H1 (cell line): ENCODE data around the gene CPLANE1. TPM values are rescaled to one million over a fixed set of nuclear protein-coding genes. Genes with fewer than 3 reads are reported as not detected.

Experiments
- CHD1 ChIP-seq: IDR thresholded peaks from 2 replicates; pipeline ENCODE4 v1.6.1; 2012; ENCODE audit warnings: low read depth, low read length, improper control_type of control experiment
- HDAC2 ChIP-seq, 2 experiments: fragments of 300-600 bp in 1 of 2; sonication (generic) in 1 of 2; IDR thresholded peaks; 2 replicates each; pipeline ENCODE4 v1.6.1; 2011 to 2012; ENCODE audit warnings: low read depth in 2 of 2, low read length in 2 of 2, mild to moderate bottlenecking in 2 of 2, moderate library complexity in 2 of 2, borderline replicate concordance in 1 of 2, inconsistent platforms in 1 of 2
- KDM4A ChIP-seq: IDR thresholded peaks from one replicate; pipeline ENCODE4 v1.7.1; 2012; ENCODE audit warnings: low read depth, mild to moderate bottlenecking, moderate library complexity, low read length, inconsistent platforms; ENCODE audit not compliant: severe bottlenecking
- SAP30 ChIP-seq: fragments of 300-600 bp; sonication (generic); IDR thresholded peaks from 2 replicates; pipeline ENCODE4 v1.7.1; 2012; ENCODE audit warnings: low read length, moderate library complexity, mild to moderate bottlenecking, inconsistent platforms; ENCODE audit not compliant: insufficient read depth, insufficient replicate concordance
- SUZ12 ChIP-seq: fragments of 200-600 bp; sonication (generic); IDR thresholded peaks from 2 replicates; pipeline ENCODE4 v1.6.1; 2012; ENCODE audit warnings: mild to moderate bottlenecking, inconsistent platforms, low read length, moderate library complexity, mixed read lengths
- TBP ChIP-seq: IDR thresholded peaks from 2 replicates; pipeline ENCODE4 v1.6.1; 2011; ENCODE audit warnings: low read depth, low read length, improper control_type of control experiment
- TCF12 ChIP-seq: IDR thresholded peaks from 2 replicates; pipeline ENCODE4 v1.6.1; 2011; ENCODE audit warnings: low read depth, mild to moderate bottlenecking, low read length
- polyA plus RNA-seq, 7 experiments: library from polyadenylated mRNA; depleted of rRNA in 3 of 7; stranded (reverse) in 5 of 7; unstranded in 2 of 7; fragments of >200 nt in 5 of 7; fragments of 200-250 nt in 2 of 7; gene quantifications; 1 replicate in 5 of 7; 2 replicates in 1 of 7; 4 replicates in 1 of 7; pipeline versions ENCODE4 v1.2.1 to v1.2.3, GENCODE V29; 2011 to 2013; ENCODE audit warnings: missing spikeins in 2 of 7, mixed read lengths in 2 of 7
- total RNA-seq: library from RNA; stranded (reverse); fragmentation: NEBNext Ultra II Directional; extraction: Animal tissue kit (Norgen Biotek cat#: 25700); gene quantifications from 2 replicates; pipeline ENCODE4 v1.2.1, GENCODE V29; 2021
- TF ChIP-seq, protein P1 (sequence below): IDR thresholded peaks from 2 replicates; pipeline ENCODE4 v1.6.1; 2012; ENCODE audit warnings: low read length, inconsistent platforms
- TF ChIP-seq, protein P2 (sequence below): IDR thresholded peaks from 2 replicates; pipeline ENCODE4 v1.6.1; 2011; ENCODE audit warnings: low read length, improper control_type of control experiment

CPLANE1 gene
- total and polyA plus RNA-seq, 2 of the 8 experiments (the other 6 are each of a cell fraction or from before 2014, with no cell fraction given), result 2.2 to 8.8 TPM

DNA sequence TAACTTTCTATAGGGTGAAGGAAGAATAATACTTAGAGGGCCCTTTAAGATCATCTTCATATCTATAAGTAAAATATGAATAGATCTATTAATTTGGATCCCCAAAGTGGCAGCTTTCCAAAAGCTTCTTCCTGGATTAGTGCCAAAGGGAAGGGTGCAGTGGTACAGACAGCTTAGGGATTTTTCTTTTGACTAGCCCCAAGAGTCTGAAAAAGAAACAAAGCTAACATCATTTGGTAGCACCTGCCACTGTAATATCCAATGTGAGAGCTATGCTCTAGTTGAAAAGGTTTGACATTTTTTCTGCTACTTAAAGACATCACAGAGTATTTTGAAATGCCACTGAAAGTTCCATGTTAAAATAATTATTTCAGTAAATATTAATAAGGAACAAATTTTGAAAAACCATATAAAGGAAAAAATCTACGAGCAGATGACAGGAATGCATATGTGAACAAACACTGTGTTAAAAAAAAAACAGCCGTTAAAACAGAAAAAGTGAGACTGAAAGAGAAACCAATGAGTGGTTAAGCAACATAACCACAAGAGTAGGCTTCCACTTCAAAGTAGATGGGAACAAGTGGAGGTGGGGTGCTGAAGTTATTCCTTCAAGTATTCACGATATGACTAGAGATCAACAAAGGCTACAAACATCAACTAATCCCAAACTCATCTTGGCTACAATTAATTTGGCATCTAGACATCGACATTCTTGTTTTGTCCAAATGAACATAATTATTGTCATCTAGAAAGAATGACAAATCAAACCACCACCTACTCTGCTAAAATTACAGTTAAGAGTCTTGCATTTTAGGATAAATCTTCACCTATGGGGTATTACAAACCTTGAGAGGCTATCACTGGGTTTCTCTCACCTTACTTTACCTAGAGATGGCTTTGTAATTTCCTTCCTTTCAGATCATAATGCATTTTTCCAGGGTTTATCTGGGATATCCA is 137.5 kb downstream of the CPLANE1 start (continued):
- TF ChIP-seq, protein P1, sequence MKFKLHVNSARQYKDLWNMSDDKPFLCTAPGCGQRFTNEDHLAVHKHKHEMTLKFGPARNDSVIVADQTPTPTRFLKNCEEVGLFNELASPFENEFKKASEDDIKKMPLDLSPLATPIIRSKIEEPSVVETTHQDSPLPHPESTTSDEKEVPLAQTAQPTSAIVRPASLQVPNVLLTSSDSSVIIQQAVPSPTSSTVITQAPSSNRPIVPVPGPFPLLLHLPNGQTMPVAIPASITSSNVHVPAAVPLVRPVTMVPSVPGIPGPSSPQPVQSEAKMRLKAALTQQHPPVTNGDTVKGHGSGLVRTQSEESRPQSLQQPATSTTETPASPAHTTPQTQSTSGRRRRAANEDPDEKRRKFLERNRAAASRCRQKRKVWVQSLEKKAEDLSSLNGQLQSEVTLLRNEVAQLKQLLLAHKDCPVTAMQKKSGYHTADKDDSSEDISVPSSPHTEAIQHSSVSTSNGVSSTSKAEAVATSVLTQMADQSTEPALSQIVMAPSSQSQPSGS, result no peak
- TF ChIP-seq, protein P2, sequence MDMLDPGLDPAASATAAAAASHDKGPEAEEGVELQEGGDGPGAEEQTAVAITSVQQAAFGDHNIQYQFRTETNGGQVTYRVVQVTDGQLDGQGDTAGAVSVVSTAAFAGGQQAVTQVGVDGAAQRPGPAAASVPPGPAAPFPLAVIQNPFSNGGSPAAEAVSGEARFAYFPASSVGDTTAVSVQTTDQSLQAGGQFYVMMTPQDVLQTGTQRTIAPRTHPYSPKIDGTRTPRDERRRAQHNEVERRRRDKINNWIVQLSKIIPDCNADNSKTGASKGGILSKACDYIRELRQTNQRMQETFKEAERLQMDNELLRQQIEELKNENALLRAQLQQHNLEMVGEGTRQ, result no peak
- TF ChIP-seq CHD1, result no peak
- TF ChIP-seq KDM4A, result no peak
- no peak for TF ChIP-seq TCF12
- no peak for TF ChIP-seq SAP30
- no peak for TF ChIP-seq TBP
- no peak for TF ChIP-seq SUZ12
- no peak for TF ChIP-seq HDAC2 (IDR thresholded peaks at IDR 0.05; ENCODE audit: borderline replicate concordance in 1 of 2, low read depth in 2 of 2, low read length in 2 of 2)
